ENCODE measurements around the gene CCDC157. TPM values are rescaled to one million over a fixed set of nuclear protein-coding genes. Genes with fewer than 3 reads are reported as not detected.

Gene CCDC157
- total RNA-seq, 1 experiment from 2014 or later, result 1.1 TPM

DNA sequence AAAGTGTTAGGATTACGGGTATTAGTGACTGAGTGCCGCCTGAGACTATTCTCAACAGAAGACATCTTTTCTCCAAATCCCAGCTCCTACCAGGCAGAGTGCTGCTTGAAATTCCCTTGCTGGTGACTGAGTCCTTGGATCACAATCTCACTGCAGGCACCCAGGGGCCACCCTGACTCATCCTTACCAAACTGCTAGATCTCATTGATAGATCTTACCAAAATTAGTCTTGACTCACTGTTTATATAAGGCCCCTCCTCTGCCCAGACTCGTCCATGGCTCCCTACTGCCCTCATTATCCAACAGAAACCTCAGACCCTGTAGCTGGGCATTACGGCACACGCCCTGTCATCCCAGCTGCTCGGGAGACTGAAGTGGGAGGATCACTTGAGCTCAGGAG is 44.8 kb upstream of the CCDC157 start:
- no peaks in the 10 kb centered on the region for H3K9me3 Mint-ChIP-seq (ENCODE audit: unreplicated experiment)
- ChIA-PET POLR2A (interaction anchor here (0.6 to 6.4 kb wide), 11 partner anchors 9 to 868 kb away, joined by 3 to 47 read pairs (median 6); partner anchors contain the start of genes CASTOR1, CCDC157, SF3A1 and TBC1D10A), CTCF (interaction anchor here (0.5 to 4.7 kb wide), 4 partner anchors 16 to 916 kb away, joined by 3 to 26 read pairs (median 3); partner anchors contain the start of gene CASTOR1)
- DNase-seq (ENCODE audit: unreplicated experiment), result peak; percentile 89
- TF ChIP-seq, protein P1, sequence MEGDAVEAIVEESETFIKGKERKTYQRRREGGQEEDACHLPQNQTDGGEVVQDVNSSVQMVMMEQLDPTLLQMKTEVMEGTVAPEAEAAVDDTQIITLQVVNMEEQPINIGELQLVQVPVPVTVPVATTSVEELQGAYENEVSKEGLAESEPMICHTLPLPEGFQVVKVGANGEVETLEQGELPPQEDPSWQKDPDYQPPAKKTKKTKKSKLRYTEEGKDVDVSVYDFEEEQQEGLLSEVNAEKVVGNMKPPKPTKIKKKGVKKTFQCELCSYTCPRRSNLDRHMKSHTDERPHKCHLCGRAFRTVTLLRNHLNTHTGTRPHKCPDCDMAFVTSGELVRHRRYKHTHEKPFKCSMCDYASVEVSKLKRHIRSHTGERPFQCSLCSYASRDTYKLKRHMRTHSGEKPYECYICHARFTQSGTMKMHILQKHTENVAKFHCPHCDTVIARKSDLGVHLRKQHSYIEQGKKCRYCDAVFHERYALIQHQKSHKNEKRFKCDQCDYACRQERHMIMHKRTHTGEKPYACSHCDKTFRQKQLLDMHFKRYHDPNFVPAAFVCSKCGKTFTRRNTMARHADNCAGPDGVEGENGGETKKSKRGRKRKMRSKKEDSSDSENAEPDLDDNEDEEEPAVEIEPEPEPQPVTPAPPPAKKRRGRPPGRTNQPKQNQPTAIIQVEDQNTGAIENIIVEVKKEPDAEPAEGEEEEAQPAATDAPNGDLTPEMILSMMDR (IDR thresholded peaks at IDR 0.05; ENCODE audit: unreplicated experiment), result no peak
- peaks cover 47% of the 10 kb centered on the region for H3K4me1 Mint-ChIP-seq (ENCODE audit: insufficient read depth, unreplicated experiment)
- no TSS peak for BruUV-seq (replicated peaks)
- intact Hi-C loops (cut with micrococcal nuclease), result no loop called here
- H3K4me3 Mint-ChIP-seq (ENCODE audit: unreplicated experiment), result peak overlapping the region; percentile 4
- no peaks in the 10 kb centered on the region for H3K27me3 Mint-ChIP-seq (ENCODE audit: insufficient read depth, unreplicated experiment)
- H3K36me3 Mint-ChIP-seq (ENCODE audit: insufficient read depth, unreplicated experiment), result no peaks in the 10 kb centered on the region
- H3K27ac Mint-ChIP-seq (ENCODE audit: low read depth, unreplicated experiment), result peak overlapping the region; percentile 63

DNA sequence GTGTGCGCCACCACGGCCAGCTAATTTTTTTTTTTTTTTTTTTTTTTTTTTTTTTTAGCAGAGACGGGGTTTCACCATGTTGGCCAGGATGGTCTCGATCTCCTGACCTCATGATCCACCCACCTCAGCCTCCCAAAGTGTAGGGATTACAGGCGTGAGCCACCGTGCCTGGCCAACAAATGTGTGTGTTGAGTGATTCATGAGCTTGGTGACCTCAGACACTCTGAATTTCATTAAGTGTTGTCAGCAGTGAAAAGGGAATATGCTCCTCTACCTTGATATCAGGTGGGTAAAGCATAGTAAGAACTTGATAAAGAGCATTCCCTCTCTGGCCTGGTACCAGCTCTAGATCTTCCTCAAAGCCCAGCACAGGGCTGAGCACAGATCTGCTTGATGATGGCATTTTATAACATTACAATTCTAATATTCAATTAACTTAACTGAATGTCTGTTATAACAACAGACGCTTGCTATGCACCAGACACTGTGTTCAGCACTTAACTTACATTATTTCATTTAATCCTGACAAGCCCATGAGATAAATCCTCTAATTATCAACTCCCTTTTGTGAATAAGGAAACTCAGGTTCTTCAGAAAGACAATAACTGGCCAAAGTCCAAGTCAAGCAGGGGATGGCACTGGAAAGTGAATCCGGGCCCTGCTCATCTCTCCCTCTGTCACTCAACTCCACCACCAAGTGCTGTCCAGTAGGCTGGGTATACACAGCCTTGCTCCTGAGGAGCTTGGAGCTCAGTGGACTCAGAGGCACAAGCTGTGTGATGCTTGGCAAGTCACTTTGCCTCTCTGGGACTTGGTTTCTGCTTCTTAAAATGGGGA is 43.1 kb upstream of the CCDC157 start:
- CTCF ChIA-PET, result interaction anchor here (0.7 to 4.7 kb wide), 4 partner anchors 26 to 120 kb away, joined by 3 to 26 read pairs (median 3); partner anchors contain the start of genes CASTOR1, CCDC157 and SF3A1
- peaks cover 49% of the 10 kb centered on the region for H3K4me1 Mint-ChIP-seq (ENCODE audit: insufficient read depth, unreplicated experiment)
- no peak overlapping the region for H3K27ac Mint-ChIP-seq (ENCODE audit: low read depth, unreplicated experiment)
- TF ChIP-seq, protein P1 (IDR thresholded peaks at IDR 0.05; ENCODE audit: unreplicated experiment), result no peak
- no peak for DNase-seq (ENCODE audit: unreplicated experiment)
- H3K4me3 Mint-ChIP-seq (ENCODE audit: unreplicated experiment), result no peak overlapping the region
- intact Hi-C loops (cut with micrococcal nuclease), result no loop called here
- no peaks in the 10 kb centered on the region for H3K9me3 Mint-ChIP-seq (ENCODE audit: unreplicated experiment)
- H3K36me3 Mint-ChIP-seq (ENCODE audit: insufficient read depth, unreplicated experiment), result peaks cover 4% of the 10 kb centered on the region
- no peaks in the 10 kb centered on the region for H3K27me3 Mint-ChIP-seq (ENCODE audit: insufficient read depth, unreplicated experiment)
- POLR2A ChIA-PET, result interaction anchor here (4.5 to 6.4 kb wide), 3 partner anchors 10 to 24 kb away, joined by 31 to 47 read pairs (median 36); partner anchors contain the start of genes CASTOR1 and TBC1D10A
- BruUV-seq (replicated peaks), result no TSS peak

DNA sequence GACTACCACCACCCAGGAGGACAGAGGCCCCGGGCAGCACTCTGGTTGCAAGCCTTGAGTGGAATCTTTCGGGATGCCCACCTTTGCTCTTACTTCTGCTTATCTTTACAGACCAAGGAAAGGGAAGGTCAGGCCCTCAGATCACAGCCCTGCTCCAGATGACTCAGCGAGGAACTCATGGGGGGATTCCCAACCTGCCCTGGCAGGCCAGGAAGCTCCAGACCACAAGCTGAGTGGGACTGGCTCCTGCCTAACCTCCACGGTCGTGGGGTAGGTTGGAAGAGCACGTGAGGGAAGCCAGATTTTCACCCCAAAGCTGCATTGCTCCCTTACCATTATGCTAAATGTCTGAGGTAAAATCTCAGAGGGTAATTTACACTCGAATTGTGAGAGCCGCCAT is 41.9 kb upstream of the CCDC157 start:
- no peak for DNase-seq (ENCODE audit: unreplicated experiment)
- Mint-ChIP-seq H3K27me3 (ENCODE audit: insufficient read depth, unreplicated experiment) (no peaks in the 10 kb centered on the region), H3K9me3 (ENCODE audit: unreplicated experiment) (no peaks in the 10 kb centered on the region), H3K27ac (ENCODE audit: low read depth, unreplicated experiment) (no peak overlapping the region), H3K36me3 (ENCODE audit: insufficient read depth, unreplicated experiment) (peaks cover 4% of the 10 kb centered on the region), H3K4me1 (ENCODE audit: insufficient read depth, unreplicated experiment) (peaks cover 48% of the 10 kb centered on the region), H3K4me3 (ENCODE audit: unreplicated experiment) (no peak overlapping the region)
- no TSS peak for BruUV-seq (replicated peaks)
- CTCF ChIA-PET, result interaction anchor here (0.6 to 0.9 kb wide), 2 partner anchors 16 to 69 kb away, joined by 3 read pairs; no protein-coding TSS in a partner anchor
- intact Hi-C loops (cut with micrococcal nuclease), result no loop called here
- TF ChIP-seq, protein P1 (IDR thresholded peaks at IDR 0.05; ENCODE audit: unreplicated experiment), result no peak
- POLR2A ChIA-PET, result interaction anchor here (4.5 to 6.4 kb wide), 2 partner anchors 9 to 13 kb away, joined by 31 to 36 read pairs; partner anchors contain the start of gene TBC1D10A

DNA sequence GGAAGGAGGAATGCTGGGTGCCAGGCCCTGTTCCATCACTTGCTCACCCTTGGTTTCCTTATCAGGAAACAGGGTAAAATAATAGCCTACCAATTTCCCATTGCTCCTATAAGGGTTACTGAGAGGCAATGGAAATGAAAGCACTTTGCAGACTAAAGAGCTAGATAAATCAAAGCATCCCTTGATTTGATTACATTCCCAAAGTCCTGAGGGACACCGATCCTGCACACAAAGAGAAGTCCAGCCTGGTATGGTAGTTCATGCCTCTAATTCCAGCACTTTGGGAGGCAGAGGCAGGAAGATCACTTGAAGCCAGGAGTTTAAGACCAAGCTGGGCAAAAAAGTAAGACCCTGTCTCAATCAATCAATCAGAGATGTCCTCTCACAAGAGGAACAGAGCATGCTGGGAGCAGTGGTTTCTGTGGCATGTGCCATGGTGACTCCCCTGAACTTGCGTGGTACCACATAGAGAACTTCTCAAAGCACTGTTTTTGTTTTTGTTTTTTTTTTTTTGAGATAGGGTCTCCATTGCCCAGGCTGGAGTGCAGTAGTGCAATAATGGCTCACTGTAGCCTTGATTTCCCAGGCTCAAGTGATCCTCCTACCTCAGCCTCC is 40.7 kb upstream of the CCDC157 start:
- CTCF ChIA-PET, result interaction anchor here (0.6 to 1.5 kb wide), 3 partner anchors 47 to 208 kb away, joined by 3 read pairs; no protein-coding TSS in a partner anchor

More for the DNA sequence above, 40.7 kb upstream of the CCDC157 start:
- POLR2A ChIA-PET, result interaction anchor here (0.6 to 6.4 kb wide), 3 partner anchors 8 to 1032 kb away, joined by 3 to 36 read pairs (median 7); partner anchors contain the start of gene TBC1D10A
- Mint-ChIP-seq H3K9me3 (ENCODE audit: unreplicated experiment) (no peaks in the 10 kb centered on the region), H3K27me3 (ENCODE audit: insufficient read depth, unreplicated experiment) (no peaks in the 10 kb centered on the region), H3K4me3 (ENCODE audit: unreplicated experiment) (no peak overlapping the region), H3K36me3 (ENCODE audit: insufficient read depth, unreplicated experiment) (peaks cover 4% of the 10 kb centered on the region), H3K4me1 (ENCODE audit: insufficient read depth, unreplicated experiment) (peaks cover 38% of the 10 kb centered on the region), H3K27ac (ENCODE audit: low read depth, unreplicated experiment) (no peak overlapping the region)
- intact Hi-C loops (cut with micrococcal nuclease), result no loop called here
- BruUV-seq (replicated peaks), result no TSS peak
- no peak for DNase-seq (ENCODE audit: unreplicated experiment)
- TF ChIP-seq, protein P1 (IDR thresholded peaks at IDR 0.05; ENCODE audit: unreplicated experiment), result no peak
